GM12878 (cell line): ENCODE results near the gene SLX9. TPM values are rescaled to one million over a fixed set of nuclear protein-coding genes. Genes with fewer than 3 reads are reported as not detected.

Experiments
- BACH1 ChIP-seq: fragments of 450-650 bp; IDR thresholded peaks from 2 replicates; pipeline ENCODE4 v1.6.1; 2017; ENCODE audit warnings: mild to moderate bottlenecking, borderline replicate concordance
- FOXM1 ChIP-seq: IDR thresholded peaks from 2 replicates; pipeline ENCODE4 v1.6.1; 2012; ENCODE audit warnings: low read depth, mild to moderate bottlenecking, inconsistent platforms, low read length, moderate library complexity
- NFXL1 ChIP-seq: fragments of 450-650 bp; IDR thresholded peaks from 2 replicates; pipeline ENCODE4 v1.6.1; 2017; ENCODE audit warnings: antibody characterized with exemption, mild to moderate bottlenecking, borderline replicate concordance
- POLR2AphosphoS2 ChIP-seq: IDR thresholded peaks from 2 replicates; pipeline ENCODE4 v1.6.1; 2011; ENCODE audit warnings: low read depth, mild to moderate bottlenecking, low read length, improper control_type of control experiment, moderate library complexity
- RAD51 ChIP-seq: fragments of 450-650 bp; IDR thresholded peaks from 2 replicates; pipeline ENCODE4 v1.6.1; 2016; ENCODE audit warnings: moderate library complexity, mild to moderate bottlenecking, inconsistent platforms
- RFX5 ChIP-seq: IDR thresholded peaks from 2 replicates; pipeline ENCODE4 v1.6.1; 2011; ENCODE audit warnings: low read depth, low read length, improper control_type of control experiment
- polyA plus RNA-seq, 11 experiments: library from polyadenylated mRNA; depleted of rRNA in 4 of 11; unstranded in 6 of 11; stranded (reverse) in 5 of 11; fragments of >200 nt; fragmentation: Nextera tagmentation in 4 of 11; fragmentation: Illumina TruSeq in 1 of 11; extraction: Ambion mirVana in 4 of 11; extraction: Trizol in 1 of 11; gene quantifications; 1 replicate in 1 of 11; 2 replicates in 10 of 11; pipeline versions ENCODE4 v1.2.1 to v1.2.3, GENCODE V29; 2011 to 2016; ENCODE audit warnings: inconsistent platforms in 2 of 11, missing spikeins in 2 of 11, low read depth in 1 of 11
- total RNA-seq, 4 experiments: library from RNA; depleted of rRNA in 3 of 4; stranded (reverse); fragments of >200 nt in 3 of 4; fragmentation: Illumina TruSeq in 1 of 4; extraction: Trizol in 1 of 4; gene quantifications; 2 replicates each; pipeline versions ENCODE4 v1.2.1 to v1.2.3, GENCODE V29; 2013 to 2021
- TF ChIP-seq, protein P1 (sequence below): IDR thresholded peaks from 2 replicates; pipeline ENCODE4 v1.6.1; 2012; ENCODE audit warnings: improper control_type of control experiment, low read depth, low read length; ENCODE audit not compliant: insufficient replicate concordance
- TF ChIP-seq, protein P2 (sequence below): fragments of 450-650 bp; IDR thresholded peaks from 2 replicates; pipeline ENCODE4 v1.6.1; 2017; ENCODE audit warnings: mild to moderate bottlenecking, moderate library complexity
- TF ChIP-seq, protein P3 (sequence below): fragments of 150-350 bp; IDR thresholded peaks from 2 replicates; pipeline ENCODE4 v1.6.1; 2016; ENCODE audit warnings: low read depth, low read length
- TF ChIP-seq, protein P4 (sequence below): fragments of 450-650 bp; IDR thresholded peaks from 2 replicates; pipeline ENCODE4 v1.6.1; 2016; ENCODE audit warnings: mild to moderate bottlenecking
- TF ChIP-seq, protein P5 (sequence below): fragments of 450-650 bp; IDR thresholded peaks from 2 replicates; pipeline ENCODE4 v1.6.1; 2017; ENCODE audit warnings: mild to moderate bottlenecking

Gene SLX9
- total and polyA plus RNA-seq, 10 of the 15 experiments (the other 5 are each of a cell fraction or from before 2014, with no cell fraction given) = 0.69 to 81.3 (median 33.9) TPM

DNA sequence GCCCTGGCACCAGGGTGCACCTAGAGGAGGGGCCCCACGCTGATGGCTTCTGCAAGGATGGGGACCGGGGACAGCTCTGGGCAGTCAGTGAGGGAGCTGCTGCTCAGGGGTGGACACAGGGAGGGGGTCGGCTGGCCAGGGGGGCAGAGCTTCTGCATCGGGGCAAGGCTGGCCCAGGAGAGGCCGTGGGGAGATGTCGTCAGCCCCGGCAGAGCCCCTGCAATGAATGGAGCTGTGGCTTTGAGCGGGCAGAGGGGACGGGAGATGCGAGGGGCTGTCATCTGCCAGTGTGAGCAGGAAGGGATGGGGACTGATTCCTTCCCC, 31.8 kb downstream of the SLX9 start (continued):
- TF ChIP-seq, protein P1, sequence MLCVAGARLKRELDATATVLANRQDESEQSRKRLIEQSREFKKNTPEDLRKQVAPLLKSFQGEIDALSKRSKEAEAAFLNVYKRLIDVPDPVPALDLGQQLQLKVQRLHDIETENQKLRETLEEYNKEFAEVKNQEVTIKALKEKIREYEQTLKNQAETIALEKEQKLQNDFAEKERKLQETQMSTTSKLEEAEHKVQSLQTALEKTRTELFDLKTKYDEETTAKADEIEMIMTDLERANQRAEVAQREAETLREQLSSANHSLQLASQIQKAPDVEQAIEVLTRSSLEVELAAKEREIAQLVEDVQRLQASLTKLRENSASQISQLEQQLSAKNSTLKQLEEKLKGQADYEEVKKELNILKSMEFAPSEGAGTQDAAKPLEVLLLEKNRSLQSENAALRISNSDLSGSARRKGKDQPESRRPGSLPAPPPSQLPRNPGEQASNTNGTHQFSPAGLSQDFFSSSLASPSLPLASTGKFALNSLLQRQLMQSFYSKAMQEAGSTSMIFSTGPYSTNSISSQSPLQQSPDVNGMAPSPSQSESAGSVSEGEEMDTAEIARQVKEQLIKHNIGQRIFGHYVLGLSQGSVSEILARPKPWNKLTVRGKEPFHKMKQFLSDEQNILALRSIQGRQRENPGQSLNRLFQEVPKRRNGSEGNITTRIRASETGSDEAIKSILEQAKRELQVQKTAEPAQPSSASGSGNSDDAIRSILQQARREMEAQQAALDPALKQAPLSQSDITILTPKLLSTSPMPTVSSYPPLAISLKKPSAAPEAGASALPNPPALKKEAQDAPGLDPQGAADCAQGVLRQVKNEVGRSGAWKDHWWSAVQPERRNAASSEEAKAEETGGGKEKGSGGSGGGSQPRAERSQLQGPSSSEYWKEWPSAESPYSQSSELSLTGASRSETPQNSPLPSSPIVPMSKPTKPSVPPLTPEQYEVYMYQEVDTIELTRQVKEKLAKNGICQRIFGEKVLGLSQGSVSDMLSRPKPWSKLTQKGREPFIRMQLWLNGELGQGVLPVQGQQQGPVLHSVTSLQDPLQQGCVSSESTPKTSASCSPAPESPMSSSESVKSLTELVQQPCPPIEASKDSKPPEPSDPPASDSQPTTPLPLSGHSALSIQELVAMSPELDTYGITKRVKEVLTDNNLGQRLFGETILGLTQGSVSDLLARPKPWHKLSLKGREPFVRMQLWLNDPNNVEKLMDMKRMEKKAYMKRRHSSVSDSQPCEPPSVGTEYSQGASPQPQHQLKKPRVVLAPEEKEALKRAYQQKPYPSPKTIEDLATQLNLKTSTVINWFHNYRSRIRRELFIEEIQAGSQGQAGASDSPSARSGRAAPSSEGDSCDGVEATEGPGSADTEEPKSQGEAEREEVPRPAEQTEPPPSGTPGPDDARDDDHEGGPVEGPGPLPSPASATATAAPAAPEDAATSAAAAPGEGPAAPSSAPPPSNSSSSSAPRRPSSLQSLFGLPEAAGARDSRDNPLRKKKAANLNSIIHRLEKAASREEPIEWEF = no peak
- TF ChIP-seq, protein P2, sequence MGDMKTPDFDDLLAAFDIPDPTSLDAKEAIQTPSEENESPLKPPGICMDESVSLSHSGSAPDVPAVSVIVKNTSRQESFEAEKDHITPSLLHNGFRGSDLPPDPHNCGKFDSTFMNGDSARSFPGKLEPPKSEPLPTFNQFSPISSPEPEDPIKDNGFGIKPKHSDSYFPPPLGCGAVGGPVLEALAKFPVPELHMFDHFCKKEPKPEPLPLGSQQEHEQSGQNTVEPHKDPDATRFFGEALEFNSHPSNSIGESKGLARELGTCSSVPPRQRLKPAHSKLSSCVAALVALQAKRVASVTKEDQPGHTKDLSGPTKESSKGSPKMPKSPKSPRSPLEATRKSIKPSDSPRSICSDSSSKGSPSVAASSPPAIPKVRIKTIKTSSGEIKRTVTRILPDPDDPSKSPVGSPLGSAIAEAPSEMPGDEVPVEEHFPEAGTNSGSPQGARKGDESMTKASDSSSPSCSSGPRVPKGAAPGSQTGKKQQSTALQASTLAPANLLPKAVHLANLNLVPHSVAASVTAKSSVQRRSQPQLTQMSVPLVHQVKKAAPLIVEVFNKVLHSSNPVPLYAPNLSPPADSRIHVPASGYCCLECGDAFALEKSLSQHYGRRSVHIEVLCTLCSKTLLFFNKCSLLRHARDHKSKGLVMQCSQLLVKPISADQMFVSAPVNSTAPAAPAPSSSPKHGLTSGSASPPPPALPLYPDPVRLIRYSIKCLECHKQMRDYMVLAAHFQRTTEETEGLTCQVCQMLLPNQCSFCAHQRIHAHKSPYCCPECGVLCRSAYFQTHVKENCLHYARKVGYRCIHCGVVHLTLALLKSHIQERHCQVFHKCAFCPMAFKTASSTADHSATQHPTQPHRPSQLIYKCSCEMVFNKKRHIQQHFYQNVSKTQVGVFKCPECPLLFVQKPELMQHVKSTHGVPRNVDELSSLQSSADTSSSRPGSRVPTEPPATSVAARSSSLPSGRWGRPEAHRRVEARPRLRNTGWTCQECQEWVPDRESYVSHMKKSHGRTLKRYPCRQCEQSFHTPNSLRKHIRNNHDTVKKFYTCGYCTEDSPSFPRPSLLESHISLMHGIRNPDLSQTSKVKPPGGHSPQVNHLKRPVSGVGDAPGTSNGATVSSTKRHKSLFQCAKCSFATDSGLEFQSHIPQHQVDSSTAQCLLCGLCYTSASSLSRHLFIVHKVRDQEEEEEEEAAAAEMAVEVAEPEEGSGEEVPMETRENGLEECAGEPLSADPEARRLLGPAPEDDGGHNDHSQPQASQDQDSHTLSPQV = no peak
- TF ChIP-seq POLR2AphosphoS2 (no peak), NFXL1 (no peak), BACH1 (no peak), RFX5 (no peak), RAD51 (no peak), FOXM1 (no peak)
- TF ChIP-seq, protein P3, sequence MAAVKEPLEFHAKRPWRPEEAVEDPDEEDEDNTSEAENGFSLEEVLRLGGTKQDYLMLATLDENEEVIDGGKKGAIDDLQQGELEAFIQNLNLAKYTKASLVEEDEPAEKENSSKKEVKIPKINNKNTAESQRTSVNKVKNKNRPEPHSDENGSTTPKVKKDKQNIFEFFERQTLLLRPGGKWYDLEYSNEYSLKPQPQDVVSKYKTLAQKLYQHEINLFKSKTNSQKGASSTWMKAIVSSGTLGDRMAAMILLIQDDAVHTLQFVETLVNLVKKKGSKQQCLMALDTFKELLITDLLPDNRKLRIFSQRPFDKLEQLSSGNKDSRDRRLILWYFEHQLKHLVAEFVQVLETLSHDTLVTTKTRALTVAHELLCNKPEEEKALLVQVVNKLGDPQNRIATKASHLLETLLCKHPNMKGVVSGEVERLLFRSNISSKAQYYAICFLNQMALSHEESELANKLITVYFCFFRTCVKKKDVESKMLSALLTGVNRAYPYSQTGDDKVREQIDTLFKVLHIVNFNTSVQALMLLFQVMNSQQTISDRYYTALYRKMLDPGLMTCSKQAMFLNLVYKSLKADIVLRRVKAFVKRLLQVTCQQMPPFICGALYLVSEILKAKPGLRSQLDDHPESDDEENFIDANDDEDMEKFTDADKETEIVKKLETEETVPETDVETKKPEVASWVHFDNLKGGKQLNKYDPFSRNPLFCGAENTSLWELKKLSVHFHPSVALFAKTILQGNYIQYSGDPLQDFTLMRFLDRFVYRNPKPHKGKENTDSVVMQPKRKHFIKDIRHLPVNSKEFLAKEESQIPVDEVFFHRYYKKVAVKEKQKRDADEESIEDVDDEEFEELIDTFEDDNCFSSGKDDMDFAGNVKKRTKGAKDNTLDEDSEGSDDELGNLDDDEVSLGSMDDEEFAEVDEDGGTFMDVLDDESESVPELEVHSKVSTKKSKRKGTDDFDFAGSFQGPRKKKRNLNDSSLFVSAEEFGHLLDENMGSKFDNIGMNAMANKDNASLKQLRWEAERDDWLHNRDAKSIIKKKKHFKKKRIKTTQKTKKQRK = no peak
- TF ChIP-seq, protein P4, sequence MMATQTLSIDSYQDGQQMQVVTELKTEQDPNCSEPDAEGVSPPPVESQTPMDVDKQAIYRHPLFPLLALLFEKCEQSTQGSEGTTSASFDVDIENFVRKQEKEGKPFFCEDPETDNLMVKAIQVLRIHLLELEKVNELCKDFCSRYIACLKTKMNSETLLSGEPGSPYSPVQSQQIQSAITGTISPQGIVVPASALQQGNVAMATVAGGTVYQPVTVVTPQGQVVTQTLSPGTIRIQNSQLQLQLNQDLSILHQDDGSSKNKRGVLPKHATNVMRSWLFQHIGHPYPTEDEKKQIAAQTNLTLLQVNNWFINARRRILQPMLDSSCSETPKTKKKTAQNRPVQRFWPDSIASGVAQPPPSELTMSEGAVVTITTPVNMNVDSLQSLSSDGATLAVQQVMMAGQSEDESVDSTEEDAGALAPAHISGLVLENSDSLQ = no peak
- TF ChIP-seq, protein P5, sequence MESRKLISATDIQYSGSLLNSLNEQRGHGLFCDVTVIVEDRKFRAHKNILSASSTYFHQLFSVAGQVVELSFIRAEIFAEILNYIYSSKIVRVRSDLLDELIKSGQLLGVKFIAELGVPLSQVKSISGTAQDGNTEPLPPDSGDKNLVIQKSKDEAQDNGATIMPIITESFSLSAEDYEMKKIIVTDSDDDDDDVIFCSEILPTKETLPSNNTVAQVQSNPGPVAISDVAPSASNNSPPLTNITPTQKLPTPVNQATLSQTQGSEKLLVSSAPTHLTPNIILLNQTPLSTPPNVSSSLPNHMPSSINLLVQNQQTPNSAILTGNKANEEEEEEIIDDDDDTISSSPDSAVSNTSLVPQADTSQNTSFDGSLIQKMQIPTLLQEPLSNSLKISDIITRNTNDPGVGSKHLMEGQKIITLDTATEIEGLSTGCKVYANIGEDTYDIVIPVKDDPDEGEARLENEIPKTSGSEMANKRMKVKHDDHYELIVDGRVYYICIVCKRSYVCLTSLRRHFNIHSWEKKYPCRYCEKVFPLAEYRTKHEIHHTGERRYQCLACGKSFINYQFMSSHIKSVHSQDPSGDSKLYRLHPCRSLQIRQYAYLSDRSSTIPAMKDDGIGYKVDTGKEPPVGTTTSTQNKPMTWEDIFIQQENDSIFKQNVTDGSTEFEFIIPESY = no peak
